HG02610 (cell line): ENCODE data around the gene CCDC154.
"Not testable (repeated sequence)": the region's sequence is repeated elsewhere in the genome, so short reads cannot be mapped to it uniquely, and the experiment has no call there.

Experiments used
- ATAC-seq: cut with Tn5 transposase; IDR thresholded peaks from one replicate; pipeline ENCODE4 v1.9.1; 2021; ENCODE audit warnings: mild to moderate bottlenecking, moderate library complexity; ENCODE audit not compliant: unreplicated experiment

The CCDC154 gene

GRCh38 chr16:1455190-1456171, 11.1 kb upstream of the CCDC154 start:
- ATAC-seq = no peak

DNA sequence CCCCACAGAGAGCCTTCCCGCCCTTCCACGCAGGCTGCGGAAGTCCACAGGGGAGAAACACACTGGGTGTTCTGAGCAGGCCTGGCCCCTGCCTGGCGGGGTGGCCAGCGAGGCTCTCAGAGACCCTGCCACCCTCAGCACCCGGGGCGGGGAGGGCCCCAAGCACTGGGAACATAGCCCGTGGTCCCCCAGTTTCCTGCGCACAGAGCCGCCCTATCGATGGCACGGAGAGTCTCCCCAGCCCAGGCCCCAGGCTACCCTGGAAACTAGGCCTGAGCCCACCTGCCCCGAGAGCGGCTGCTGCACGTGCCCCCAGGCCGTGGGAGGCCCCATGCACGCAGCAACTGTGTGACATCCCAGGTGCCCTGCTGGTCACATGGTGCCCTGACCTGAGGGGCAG, 10.2 kb upstream of the CCDC154 start:
- no peak for ATAC-seq

- ATAC-seq = no peak
Measured at GRCh38 chr16:1453316-1453715, 9.0 kb upstream of the CCDC154 start.

DNA sequence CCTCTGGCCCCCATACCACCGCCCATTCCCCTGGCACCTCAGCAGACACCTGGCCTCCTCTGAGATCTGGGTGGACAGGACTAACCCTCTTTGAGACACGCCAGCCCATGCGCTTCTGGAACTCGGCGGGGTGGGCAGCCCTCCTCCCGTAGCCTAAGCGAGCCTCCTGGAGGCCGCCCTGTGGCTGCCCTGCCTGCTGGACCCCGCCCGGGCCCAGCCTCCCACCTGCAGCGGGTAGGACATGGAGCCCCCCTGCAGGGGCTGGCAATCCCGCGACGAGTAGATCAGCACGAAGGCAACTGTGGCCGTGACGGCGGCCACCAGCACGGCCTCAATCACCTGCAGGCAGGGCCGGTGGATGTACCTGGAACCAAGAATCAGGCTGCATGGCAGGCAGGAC, 8.2 kb upstream of the CCDC154 start:
- no peak for ATAC-seq

DNA sequence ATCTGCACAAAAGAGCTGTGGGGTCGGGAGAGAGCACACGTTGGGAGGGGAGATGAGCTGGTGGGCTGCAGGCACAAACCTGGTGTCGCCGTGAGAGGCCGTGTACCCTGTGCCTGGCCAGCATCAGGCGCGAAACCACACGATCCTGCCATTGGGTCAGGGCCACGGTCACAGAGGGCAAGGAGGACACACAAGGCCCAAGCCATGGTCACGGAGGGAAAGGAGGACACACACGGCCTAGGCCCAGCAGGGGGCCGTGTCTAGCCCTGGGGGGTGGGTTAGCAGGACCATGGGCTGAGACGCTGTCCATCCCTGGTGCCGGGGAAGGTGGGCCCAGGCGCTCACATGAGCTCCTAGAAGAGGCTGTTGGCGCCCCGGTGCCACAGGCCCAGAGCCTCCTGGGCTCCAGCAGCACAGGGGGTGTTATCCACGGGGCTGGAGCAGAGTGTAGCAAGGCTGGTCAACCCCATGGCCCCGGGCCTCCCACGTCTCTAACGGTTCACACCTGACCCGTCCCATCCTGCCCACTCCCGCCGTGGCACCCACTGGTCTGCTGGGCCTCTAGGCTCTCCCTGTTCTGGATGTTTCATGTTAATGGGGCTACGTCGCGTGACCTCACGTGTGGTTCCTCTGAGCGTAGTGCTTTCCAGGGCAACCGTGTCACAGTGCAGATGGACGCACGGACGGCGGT, 7.5 kb upstream of the CCDC154 start:
- ATAC-seq = no peak

DNA sequence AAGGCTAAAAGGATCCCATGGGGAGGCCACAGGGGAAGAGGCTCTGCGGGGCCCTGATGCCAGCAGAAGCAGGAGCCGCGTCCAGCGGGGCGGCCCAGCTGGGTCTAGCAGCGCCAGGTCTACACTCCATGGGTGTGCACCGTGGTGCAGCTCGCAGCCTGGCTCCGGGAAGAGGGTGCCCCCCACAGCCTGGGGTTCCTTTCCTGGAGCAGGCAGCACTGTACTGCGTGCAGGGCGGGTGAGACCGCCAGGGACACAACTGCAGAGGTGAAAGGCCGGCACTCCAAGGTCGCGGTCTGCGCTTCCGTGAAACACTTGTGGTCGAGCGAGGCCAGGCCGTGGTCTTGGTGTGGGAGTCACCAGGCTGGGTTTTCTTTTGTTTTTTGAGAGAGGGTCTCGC, 6.5 kb upstream of the CCDC154 start:
- ATAC-seq = no peak

DNA sequence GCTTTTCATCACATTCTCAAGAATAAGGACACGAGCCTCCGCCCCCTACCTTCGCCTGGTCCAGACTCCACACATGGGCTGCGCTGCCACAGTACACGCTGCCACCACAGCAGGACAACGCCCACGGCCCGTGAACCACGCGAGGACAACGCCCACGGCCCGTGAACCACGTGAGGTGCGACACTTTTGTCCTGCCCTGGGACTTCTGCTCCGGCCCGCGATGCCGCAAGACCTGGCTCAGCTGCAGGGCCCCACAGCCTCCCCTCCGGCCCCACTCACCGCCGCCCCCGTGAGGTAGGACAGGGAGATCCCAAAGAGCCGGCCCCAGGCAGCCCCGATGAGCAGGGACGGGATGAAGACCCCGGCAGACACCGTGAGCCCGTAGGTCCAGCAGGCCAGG, 5.9 kb upstream of the CCDC154 start:
- no peak for ATAC-seq

DNA sequence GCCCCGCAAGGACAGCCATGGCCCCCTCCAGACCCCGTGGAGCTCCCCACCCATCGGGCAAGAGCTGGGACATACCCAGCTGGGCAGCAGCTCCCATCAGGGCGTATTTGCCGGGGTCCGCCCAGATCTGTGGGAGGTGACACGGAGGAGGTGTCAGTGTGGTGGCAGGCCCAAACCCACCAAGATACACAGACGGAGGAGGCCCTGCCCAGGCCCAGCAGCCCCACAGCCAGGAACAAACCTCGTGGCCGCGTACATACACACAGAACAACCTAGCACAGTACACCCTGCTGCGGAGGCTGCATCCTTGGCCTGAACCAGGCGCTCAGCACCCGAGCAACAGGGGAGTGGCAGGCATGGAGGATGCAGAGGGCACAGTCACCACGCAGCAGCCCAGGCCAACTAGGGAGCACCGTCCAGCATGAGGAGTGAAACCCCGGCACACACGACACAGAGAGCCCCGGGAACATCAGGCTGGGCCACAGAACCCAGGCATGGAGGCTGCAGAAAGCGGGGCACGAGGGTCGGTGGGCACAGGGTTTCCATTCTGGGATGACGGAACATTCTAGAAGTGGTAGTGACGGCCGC, 4.9 kb upstream of the CCDC154 start:
- no peak for ATAC-seq

DNA sequence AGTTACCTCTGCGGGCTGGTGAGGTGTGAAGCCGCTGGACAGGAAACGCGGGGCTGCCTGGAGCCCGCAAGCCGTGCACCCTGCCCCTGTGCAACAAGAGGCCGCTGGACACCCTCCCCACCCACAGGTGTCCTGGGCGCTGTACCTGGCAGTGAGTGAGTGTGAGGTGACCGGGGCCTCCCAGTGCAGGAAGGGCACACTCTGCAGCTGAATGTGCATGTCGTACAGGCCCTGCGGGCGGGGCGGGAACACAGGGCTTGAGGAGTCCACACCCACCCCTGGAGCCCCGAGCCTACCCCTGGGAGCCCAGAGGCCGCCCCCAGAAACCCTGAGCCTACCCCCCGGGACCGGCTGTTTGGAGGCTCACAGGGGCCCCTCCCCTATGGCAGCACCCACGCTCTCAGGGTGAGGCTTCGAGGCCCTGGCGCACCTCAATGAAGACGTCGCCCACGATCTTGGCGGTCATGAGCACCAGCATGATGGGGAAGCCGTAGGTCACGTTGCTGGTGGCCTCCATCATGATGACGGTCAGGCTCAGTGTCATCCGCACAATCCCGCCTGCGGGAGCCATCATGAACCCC, 4.3 kb upstream of the CCDC154 start:
- ATAC-seq = no peak

DNA sequence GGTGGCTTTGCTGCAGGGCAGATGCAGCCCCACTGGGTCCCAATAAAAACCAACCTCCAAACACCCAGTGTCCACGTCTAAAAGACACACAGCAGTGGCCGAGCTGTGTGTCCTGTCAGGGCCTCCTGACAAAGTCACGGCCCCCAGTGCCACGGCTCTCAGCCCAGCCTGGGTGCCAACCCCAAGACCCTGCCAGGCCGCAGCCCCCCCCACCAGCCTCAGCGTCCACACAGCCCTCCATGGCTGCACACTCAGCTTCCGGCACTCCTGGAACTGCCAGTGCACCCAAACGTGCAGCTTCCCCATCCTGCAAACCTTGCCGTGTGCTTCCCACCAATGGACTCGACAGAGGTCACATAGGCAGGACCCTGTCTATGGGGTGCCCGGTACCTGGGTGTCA, 3.6 kb upstream of the CCDC154 start:
- no peak for ATAC-seq

DNA sequence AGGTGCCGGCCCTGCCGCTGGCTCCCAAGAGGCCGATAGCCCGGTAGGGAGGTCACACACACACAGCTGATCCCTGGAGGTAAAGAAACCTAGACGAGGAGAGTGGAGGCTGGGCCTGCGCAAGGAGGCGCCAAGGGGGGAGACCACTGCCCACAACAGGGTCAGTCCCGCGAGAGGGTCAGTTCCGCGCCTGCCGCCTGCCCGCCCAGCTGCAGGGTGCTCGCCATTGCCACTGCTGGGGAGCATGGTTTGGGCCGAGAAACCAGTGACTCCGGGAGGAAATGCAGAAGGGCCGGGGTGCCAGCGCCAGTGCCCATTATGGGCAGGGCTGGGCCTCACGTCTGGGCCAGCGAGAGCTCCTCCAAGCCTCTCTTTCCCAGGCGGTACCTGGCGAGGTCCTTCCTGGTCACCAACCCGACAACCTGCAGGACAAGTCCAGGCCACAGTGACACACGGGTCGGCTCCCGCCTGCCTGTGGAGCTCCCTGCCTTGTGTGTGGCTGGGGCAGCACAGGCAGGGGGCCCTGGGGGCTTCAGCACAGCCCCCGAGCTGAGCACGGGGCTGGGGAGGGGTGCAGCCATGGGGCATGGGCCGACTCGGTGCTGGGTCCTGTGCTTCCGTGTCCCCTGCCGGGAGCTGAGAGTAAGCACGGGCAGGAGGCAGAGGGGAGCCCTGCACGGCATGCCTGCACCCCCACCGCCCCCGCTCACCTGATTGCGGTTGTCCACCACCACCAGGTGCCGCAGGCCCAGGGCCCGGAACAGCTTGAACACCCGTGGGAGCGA, 2.1 kb upstream of the CCDC154 start:
- ATAC-seq = no peak

DNA sequence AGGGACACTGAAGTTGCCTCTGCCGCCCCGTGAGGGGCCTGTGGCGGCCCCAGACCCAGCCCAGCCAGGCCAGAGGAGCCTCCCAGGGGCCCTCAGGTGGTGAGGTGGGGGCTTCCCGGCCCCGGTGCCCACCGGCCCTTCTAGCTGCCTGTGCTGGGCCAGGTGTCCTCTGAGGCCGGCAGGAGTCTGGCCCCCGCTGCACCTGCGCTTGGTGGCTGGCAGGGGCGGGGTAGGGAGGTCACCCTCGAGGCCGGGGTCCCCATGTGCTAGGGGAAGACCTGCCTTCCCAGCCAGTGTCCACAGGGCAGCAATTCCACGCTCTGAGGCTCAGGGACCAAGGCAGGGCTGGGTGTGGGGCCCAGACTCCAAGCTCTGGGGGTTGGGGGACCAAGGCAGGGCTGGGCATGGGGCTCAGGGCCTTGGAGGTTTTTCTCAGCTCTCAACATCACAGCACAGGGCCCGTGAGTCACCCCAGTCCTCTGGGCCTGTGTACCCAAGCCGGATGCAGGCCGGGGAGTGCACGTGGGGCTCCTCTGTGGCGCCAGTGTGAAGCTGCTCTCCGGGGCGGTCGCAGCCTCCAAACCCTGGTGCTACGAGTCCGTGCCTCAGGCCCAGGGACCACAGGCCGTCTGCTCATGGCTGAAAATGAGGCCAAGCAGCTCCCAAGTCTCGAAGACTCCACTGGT, 1.3 kb upstream of the CCDC154 start:
- ATAC-seq = no peak

DNA sequence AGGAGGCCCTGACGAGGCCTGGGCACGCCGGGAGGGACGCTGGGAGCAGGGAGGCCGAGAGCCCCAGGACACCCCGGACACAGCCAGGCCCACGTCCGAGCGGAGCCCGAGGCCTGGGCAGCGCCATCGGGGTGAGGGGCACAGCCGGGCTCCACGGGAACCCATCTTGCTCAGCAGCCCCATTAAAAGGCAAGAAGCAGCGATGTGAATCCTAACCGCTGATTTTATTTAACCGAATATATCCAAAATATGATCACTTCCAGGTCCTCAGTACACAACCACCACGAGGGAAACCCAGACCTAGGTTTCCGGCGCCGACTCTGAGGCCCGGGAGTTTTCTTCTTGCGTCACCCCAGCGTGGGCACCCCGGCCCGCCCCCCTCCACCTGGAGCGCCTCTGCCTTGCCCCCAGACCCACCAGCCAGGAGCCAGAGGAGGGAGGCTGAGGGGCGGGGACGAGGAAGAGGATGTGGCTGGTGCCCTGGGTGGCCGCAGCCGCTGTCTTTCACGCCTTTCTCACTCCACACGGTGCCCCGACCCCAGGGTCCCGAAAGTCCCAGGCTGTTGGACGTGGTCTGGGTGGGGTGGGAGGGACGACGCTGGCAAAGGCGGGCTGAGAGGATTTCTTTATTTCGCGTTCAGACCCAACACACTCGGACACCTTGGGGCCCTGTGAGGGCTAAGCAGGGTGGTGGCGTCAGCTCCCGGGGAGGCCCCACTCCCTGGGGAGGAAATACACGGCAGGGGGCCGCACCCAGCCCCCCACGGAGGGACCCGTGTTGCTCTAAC, 568 bp upstream of the CCDC154 start:
- ATAC-seq = no peak

- no peak for ATAC-seq
Measured at GRCh38 chr16:1443403-1443973, 868 bp downstream of the CCDC154 start.

DNA sequence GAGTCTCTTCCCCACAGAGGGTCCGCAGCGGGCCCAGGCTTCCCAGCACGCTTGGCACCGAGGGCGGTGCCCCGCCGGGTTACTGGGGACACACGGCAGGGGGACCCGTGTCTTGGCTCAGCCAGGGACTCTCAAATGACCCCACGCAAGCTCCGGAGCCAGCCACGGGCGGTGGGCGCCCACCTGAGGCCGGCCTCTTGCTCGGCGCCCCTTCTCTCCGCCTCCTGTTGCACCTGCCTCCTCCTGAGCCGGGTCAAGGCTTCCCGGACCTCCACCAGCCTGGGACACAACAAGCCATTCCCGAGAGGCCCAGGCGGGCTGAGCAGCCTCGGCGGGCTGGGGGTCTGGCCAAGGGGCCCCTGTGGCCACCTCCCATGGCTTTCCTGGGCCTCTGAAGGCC, 1.7 kb downstream of the CCDC154 start:
- no peak for ATAC-seq

DNA sequence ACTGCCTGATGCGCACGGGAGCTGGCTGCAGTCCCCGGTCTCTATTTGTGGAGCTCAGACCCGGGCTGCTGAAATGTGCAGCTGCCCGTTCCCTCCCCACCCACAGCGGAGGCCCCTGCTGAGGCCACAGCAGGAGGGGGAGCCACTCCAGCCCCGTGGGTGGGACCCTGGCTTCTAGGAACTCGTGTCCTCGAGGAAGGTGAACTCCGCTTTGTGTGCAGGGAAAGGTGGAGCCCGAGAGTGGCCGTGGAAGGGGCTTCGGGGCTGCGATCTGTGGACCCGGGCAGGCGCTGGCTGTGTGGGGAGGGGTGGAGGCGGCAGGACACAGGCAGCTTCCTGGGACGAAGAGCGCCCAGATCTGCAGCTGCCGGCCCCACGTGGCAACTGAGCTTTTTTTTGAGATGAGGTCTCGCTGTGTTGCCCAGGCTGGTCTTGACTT, 2.9 kb downstream of the CCDC154 start:
- ATAC-seq = no peak

GRCh38 chr16:1439699-1440074, 4.7 kb downstream of the CCDC154 start:
- not testable (repeated sequence) for ATAC-seq

GRCh38 chr16:1439058-1439698, 5.2 kb downstream of the CCDC154 start:
- no peak for ATAC-seq
